HG02642 (cell line): ENCODE measurements around the gene SP6.

Source experiments
- ATAC-seq: cut with Tn5 transposase; IDR thresholded peaks from one replicate; pipeline ENCODE4 v1.9.1; 2021; ENCODE audit warnings: mild to moderate bottlenecking; ENCODE audit not compliant: unreplicated experiment, poor library complexity

The SP6 gene

DNA sequence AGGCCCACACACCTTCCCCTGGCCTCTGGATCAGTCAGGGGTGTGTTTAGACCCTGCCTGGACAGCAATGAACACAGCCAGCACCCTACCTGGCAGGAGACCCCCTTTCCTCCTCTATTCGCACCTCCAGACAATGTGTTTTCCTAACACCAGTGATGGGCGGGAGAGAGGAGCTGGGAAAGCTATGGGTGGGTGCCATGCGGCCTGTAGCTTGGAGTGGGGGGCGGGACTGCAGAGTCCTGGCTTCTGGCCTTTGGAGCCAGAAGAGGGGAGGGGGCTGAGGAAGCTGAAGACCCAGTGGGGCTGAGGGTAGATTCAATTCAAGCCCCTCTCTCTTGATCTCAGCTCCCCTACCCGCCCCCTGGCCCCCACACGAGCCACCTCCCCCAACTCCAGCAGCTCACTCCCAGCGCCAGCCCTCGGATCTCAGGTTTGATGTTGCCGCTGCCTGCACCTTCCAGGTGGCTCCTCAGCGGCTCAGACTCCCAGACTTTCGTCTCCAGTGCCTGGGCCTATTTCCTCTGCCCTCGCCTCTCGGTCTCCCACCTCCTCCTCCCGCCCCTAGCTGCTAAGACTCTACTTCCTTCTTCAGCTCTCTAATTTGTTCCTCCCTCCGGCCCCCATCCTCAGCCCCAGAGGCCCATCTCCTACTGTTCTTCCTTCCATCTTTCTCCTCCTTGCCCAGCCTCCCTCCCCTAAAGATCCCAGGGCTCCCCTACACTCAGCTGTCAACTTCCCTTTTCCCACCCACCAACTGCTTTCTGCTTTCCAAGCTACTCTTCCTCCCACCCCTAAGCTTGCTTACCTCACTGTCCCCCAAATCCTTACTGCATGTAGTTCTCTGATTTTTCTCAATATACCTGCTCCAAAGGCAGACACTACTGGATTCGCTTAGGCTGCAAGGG, 6.8 kb upstream of the SP6 start:
- ATAC-seq = no peak

GRCh38 chr17:47856830-47857229, 5.9 kb upstream of the SP6 start:
- no peak for ATAC-seq

- ATAC-seq = no peak
Observed at GRCh38 chr17:47855737-47856136, 4.8 kb upstream of the SP6 start.

- ATAC-seq = no peak
Observed at GRCh38 chr17:47853616-47854015, 2.7 kb upstream of the SP6 start.

- no peak for ATAC-seq
Observed at GRCh38 chr17:47852113-47852949, 1.4 kb upstream of the SP6 start.

- ATAC-seq = no peak
Observed at GRCh38 chr17:47851764-47852112, 775 bp upstream of the SP6 start.

- no peak for ATAC-seq
Observed at GRCh38 chr17:47850373-47850691, 631 bp downstream of the SP6 start.

GRCh38 chr17:47848198-47848513, 2.8 kb downstream of the SP6 start:
- no peak for ATAC-seq

DNA sequence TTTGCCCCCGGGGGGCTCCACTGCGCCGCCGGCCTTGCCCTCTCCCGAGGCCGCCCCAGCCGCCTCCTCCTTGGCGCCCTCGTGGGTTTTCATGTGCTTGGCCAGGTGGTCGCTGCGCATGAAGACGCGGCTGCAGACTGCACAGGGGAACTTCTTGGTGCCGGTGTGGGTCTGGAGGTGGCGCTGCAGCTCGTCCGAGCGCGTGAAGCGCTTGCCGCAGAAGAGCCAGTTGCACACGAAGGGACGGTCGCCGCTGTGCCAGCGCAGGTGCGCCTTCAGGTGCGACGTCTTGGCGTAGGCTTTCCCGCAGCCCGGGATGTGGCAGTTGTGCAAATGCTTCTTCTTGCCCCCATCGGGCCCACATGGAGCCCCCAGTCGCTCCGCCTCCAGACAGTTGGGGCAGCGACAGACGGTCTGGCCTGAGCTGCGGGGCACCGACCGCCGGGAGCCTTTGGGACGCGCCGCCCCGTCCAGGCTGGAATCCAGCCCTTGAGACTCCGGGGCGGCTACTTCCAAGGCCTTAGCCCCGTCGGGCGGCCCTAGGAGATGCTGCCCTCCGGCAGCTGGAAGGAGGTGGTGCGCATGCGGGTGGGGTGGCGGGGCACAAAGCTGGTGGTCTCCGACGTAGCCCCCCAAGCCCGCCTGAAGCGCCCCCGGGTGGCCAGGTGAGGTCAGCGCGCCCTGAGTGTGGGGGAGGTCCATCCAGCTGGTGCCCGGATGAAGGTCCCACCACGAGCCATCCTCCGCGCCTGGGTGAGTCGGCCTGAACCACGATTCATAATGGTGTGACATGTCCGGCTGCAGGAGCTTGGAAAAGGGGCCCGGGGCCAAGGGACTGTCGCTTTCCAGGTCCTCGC, 3.4 kb downstream of the SP6 start:
- no peak for ATAC-seq

GRCh38 chr17:47846716-47847340, 4.1 kb downstream of the SP6 start:
- no peak for ATAC-seq

GRCh38 chr17:47845716-47846075, 5.3 kb downstream of the SP6 start:
- no peak for ATAC-seq

- no peak for ATAC-seq
Observed at GRCh38 chr17:47844814-47845715, 5.9 kb downstream of the SP6 start.

- no peak for ATAC-seq
Observed at GRCh38 chr17:47844227-47844626, 6.7 kb downstream of the SP6 start.

GRCh38 chr17:47843391-47843730, 7.6 kb downstream of the SP6 start:
- no peak for ATAC-seq

DNA sequence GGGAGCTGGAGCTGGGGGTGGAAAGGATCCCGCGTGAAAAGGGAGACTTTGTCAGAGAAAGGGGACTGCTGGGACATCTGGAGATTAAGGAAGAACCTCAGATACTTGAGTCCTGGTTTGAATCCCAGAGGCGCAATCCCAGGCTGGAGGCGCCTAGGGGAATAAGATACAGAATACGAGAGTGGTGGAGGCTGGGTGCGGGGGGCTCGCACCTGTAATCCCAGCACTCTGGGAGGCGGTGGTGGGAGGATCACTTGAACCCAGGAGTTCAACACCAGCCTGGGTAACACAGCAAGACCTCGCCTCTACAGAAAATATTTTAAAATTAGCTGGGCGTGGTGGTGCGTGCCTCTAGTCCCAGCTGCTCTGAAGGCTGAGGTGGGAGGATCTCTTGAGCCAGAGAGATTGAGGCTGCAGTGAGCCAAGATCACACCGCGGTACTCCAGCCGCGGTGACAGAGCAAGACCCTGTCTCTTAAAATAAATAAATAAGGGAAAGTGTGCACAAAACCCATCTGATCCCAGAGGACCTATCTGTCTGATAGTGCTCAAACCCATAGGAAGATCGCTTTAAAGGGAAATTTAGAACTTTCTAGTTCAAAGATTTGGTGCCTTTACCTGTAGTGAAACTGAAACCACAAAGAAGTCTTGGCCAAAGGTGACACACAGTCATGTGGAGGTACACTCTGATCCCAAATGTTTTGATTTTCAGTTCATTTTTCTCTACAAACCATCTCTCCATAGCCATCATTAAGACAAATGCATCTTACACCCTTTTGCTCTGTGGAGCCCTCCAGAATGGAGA, 9.3 kb downstream of the SP6 start:
- no peak for ATAC-seq

DNA sequence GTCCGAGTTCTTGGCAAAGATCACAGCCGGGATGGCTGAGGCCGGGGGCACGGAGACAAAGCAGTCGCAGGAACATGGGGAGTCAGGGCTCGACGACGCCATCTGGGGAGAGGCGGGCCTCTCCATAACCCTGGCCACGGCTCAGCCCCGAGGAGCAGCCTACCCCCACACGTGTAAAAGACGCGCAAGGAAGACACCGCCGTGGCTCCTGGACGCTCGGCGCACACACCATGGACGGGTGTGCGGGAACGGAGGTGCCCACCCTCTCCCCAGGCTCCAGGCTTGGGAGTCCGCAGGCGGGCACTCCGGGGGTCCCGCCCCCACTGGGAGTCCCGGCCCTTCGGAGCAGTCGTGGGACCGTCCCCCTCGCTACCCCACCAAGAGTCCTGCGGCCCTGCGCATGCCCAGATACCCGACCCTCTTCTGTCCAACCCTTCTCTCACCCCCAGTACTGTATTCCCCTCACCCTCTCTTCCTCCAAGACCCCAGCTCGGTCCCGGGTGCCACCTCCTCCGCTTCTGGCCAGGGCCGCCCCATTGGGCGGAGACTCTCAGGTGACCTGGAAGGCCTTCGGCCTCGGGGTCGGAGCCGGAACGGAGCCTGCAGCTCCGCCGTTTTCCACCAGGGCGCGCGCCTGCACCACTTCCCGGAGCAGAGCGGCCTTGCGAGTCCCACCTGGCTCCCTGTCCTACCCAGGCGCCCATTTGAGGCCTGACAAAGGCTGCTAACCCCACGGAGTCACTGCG, 10.0 kb downstream of the SP6 start, which contains the start of gene SCRN2:
TSS of gene SCRN2 (minus strand) at position 532 of the 746 bp plus-strand sequence. CDS start at position 102, 430 bp downstream.
- peak; percentile 80 for ATAC-seq

DNA sequence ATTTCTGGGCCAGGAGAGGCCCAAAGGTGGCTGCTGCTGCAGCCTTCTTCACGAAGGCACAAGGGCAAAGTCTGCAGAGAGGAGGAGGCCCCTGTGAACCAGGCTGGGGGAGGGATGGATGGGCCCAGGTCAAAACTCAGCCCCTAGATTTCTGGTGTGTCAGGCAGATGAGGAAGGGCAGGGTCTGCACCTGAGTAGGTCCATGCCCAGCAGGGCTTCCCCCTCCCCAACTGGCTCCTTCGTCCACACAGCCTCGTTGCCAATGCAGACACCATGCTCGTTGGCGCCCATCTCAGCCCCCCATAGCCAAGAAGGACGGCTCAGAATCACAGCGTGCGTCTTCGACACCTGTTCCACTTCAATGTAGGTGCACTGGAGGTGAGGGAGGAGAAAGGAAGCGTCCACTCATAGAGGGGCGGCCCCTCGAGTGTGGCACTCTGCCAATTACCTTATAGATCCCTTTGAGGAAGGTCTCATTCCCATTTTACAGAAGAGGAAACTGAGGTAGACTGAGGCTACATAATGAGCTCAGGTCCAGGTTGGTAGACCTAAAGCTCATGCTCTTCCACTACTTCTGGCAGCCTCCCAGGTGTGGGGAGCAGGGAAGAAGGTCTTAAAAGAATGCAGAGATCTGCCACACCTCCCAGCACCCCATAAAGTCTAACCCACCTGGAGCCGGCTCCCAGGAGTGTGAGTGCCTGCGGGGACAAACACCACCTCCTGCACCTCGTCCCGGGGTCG, 10.8 kb downstream of the SP6 start:
- no peak for ATAC-seq
